HG02970 (cell line): ENCODE data around the gene FAF2.
A peak's percentile ranks its signal among the peaks of the same experiment; 100 is the strongest.
"Not testable (repeated sequence)": the region's sequence is repeated elsewhere in the genome, so short reads cannot be mapped to it uniquely, and the experiment has no call there.

Source experiments
- ATAC-seq: cut with Tn5 transposase; IDR thresholded peaks from one replicate; pipeline ENCODE4 v1.9.1; 2021; ENCODE audit warnings: mild to moderate bottlenecking, moderate library complexity, moderate number of reproducible peaks; ENCODE audit not compliant: unreplicated experiment, low FRiP score

The FAF2 gene

GRCh38 chr5:176540956-176541337 lies 92.8 kb downstream of the FAF2 start:
- no peak for ATAC-seq

- no peak for ATAC-seq
Measured at GRCh38 chr5:176541338-176542134, 93.4 kb downstream of the FAF2 start.

- no peak for ATAC-seq
Measured at GRCh38 chr5:176542135-176542595, 94.0 kb downstream of the FAF2 start.

GRCh38 chr5:176542596-176543427 lies 94.6 kb downstream of the FAF2 start:
- peak; percentile 43 for ATAC-seq

- peak; percentile 49 for ATAC-seq
Measured at GRCh38 chr5:176543428-176544182, 95.4 kb downstream of the FAF2 start.

GRCh38 chr5:176545388-176545736 lies 97.2 kb downstream of the FAF2 start:
- ATAC-seq = no peak

- ATAC-seq = no peak
Measured at GRCh38 chr5:176545737-176546509, 97.7 kb downstream of the FAF2 start.

- no peak for ATAC-seq
Measured at GRCh38 chr5:176547802-176548201, 99.6 kb downstream of the FAF2 start.

- ATAC-seq = no peak
Measured at GRCh38 chr5:176548967-176549444, 100.8 kb downstream of the FAF2 start, which contains the start of gene CDHR2. CDHR2 (plus strand) TSS chr5:176549342; CDS start chr5:176565353, 16,011 bp downstream.

GRCh38 chr5:176549871-176550270 lies 101.7 kb downstream of the FAF2 start:
- ATAC-seq = no peak

- ATAC-seq = no peak
Measured at GRCh38 chr5:176550275-176550831, 102.2 kb downstream of the FAF2 start.

GRCh38 chr5:176550937-176551336 lies 102.8 kb downstream of the FAF2 start:
- not testable (repeated sequence) for ATAC-seq

GRCh38 chr5:176552332-176552869 lies 104.2 kb downstream of the FAF2 start:
- ATAC-seq = no peak

- ATAC-seq = no peak
Measured at GRCh38 chr5:176553260-176554085, 105.3 kb downstream of the FAF2 start.

- ATAC-seq = no peak
Measured at GRCh38 chr5:176557846-176558245, 109.7 kb downstream of the FAF2 start.
